Sigmoid colon (tissue), 4 donors: ENCODE results near the gene NCLN.

Experiments used
- CTCF ChIP-seq, 4 experiments: fragments of 450-650 bp in 3 of 4; fragments of 200-600 bp in 1 of 4; IDR thresholded peaks; one replicate each; pipeline ENCODE4 v1.5.1; 2016 to 2019; ENCODE audit warnings: antibody characterized with exemption in 4 of 4, mild to moderate bottlenecking in 3 of 4, moderate library complexity in 2 of 4
- EP300 ChIP-seq, 4 donors: sonication (generic); formaldehyde crosslinking; IDR thresholded peaks; one replicate each; pipeline ENCODE4 v1.6.1; 2017; ENCODE audit warnings: antibody characterized with exemption in 4 of 4
- POLR2A ChIP-seq, 2 donors: fragments of 450-650 bp; IDR thresholded peaks; one replicate each; pipeline ENCODE4 v1.6.1; 2016; ENCODE audit warnings: antibody characterized with exemption in 2 of 2, mild to moderate bottlenecking in 2 of 2, moderate library complexity in 2 of 2
- POLR2AphosphoS5 ChIP-seq, 4 donors: sonication (generic); formaldehyde crosslinking; IDR thresholded peaks; one replicate each; pipeline ENCODE4 v1.6.1; 2017; ENCODE audit warnings: antibody characterized with exemption in 4 of 4

GRCh38 chr19:3136684-3137055, 49.1 kb upstream of the NCLN start:
- no peak for TF ChIP-seq POLR2A (IDR thresholded peaks at IDR 0.05)
- no peak for TF ChIP-seq POLR2AphosphoS5 (IDR thresholded peaks at IDR 0.05)
- no peak for TF ChIP-seq CTCF (IDR thresholded peaks at IDR 0.05)
- no peak for TF ChIP-seq EP300 (IDR thresholded peaks at IDR 0.05)
